Upper lobe of left lung (tissue), 4 donors: Measurements from ENCODE around the gene AKTIP.

Experiments used
- EP300 ChIP-seq, 4 donors: sonication (generic); formaldehyde crosslinking; IDR thresholded peaks; one replicate each; pipeline ENCODE4 v1.5.1; 2017; ENCODE audit warnings: antibody characterized with exemption in 4 of 4, control low read depth in 2 of 4
- TF ChIP-seq, protein P1 (sequence below), 6 experiments: fragments of 450-650 bp in 4 of 6; fragments of 200-600 bp in 2 of 6; sonication (generic) in 2 of 6; IDR thresholded peaks; one replicate each; pipeline ENCODE4 v1.5.1; 2016 to 2019; ENCODE audit warnings: antibody characterized with exemption in 6 of 6

- no peak for TF ChIP-seq EP300 (IDR thresholded peaks at IDR 0.05)
- TF ChIP-seq, protein P1, sequence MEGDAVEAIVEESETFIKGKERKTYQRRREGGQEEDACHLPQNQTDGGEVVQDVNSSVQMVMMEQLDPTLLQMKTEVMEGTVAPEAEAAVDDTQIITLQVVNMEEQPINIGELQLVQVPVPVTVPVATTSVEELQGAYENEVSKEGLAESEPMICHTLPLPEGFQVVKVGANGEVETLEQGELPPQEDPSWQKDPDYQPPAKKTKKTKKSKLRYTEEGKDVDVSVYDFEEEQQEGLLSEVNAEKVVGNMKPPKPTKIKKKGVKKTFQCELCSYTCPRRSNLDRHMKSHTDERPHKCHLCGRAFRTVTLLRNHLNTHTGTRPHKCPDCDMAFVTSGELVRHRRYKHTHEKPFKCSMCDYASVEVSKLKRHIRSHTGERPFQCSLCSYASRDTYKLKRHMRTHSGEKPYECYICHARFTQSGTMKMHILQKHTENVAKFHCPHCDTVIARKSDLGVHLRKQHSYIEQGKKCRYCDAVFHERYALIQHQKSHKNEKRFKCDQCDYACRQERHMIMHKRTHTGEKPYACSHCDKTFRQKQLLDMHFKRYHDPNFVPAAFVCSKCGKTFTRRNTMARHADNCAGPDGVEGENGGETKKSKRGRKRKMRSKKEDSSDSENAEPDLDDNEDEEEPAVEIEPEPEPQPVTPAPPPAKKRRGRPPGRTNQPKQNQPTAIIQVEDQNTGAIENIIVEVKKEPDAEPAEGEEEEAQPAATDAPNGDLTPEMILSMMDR (IDR thresholded peaks at IDR 0.05) = peak in 1 of 6 experiments; percentile 15
These were observed 8.6 kb upstream of the AKTIP start for GRCh38 chr16:53511403-53512280.
